Stomach (tissue), 9 donors: Measurements from ENCODE around the gene NAXD. TPM values are rescaled to one million over a fixed set of nuclear protein-coding genes. Genes with fewer than 3 reads are reported as not detected.
A peak's percentile ranks its signal among the peaks of the same experiment; 100 is the strongest.
"Not testable (repeated sequence)": the region's sequence is repeated elsewhere in the genome, so short reads cannot be mapped to it uniquely, and the experiment has no call there.

ENCODE experiments used
- DNase-seq, 2 donors: peaks; one replicate each; pipeline versions ENCODE4 v3.0.0 to v3.0.0-alpha.2; 2013 to 2019
- H3K27ac ChIP-seq, 5 donors: fragments of 200-600 bp in 4 of 5; sonication (generic) in 4 of 5; one replicate each; pipeline ENCODE4 v1.5.1; 2013 to 2019; ENCODE audit warnings: mild to moderate bottlenecking in 1 of 5, moderate library complexity in 1 of 5
- H3K27me3 ChIP-seq, 3 donors: fragments of 200-600 bp; sonication (generic); one replicate each; pipeline ENCODE4 v1.5.1; 2017 to 2019; ENCODE audit warnings: mixed run types in 1 of 3
- H3K36me3 ChIP-seq, 4 donors: fragments of 200-600 bp; sonication (generic); 1 replicate in 3 of 4; 2 replicates in 1 of 4; pipeline ENCODE4 v1.5.1; 2016 to 2019
- H3K4me1 ChIP-seq, 4 donors: fragments of 200-600 bp; sonication (generic); one replicate each; pipeline ENCODE4 v1.5.1; 2016 to 2019
- H3K4me3 ChIP-seq, 4 donors: fragments of 200-600 bp; sonication (generic) in 3 of 4; one replicate each; pipeline ENCODE4 v1.5.1; 2016 to 2019; ENCODE audit warnings: mild to moderate bottlenecking in 1 of 4
- H3K9me3 ChIP-seq, 4 donors: fragments of 200-600 bp; sonication (generic); one replicate each; pipeline ENCODE4 v1.5.1; 2016 to 2019
- CTCF ChIP-seq, 7 experiments: fragments of 450-650 bp in 4 of 7; fragments of 200-600 bp in 3 of 7; sonication (generic) in 3 of 7; IDR thresholded peaks; one replicate each; pipeline ENCODE4 v1.5.1; 2016 to 2019; ENCODE audit warnings: antibody characterized with exemption in 7 of 7, control low read depth in 2 of 7, mild to moderate bottlenecking in 1 of 7
- EP300 ChIP-seq: sonication (generic); formaldehyde crosslinking; IDR thresholded peaks from one replicate; pipeline ENCODE4 v1.6.1; 2017; ENCODE audit warnings: antibody characterized with exemption
- POLR2A ChIP-seq, 4 donors: fragments of 450-650 bp; IDR thresholded peaks; one replicate each; pipeline ENCODE4 v1.6.1; 2016; ENCODE audit warnings: antibody characterized with exemption in 4 of 4, control low read depth in 2 of 4, mild to moderate bottlenecking in 1 of 4, moderate library complexity in 1 of 4
- POLR2AphosphoS5 ChIP-seq, 3 donors: sonication (generic); formaldehyde crosslinking; IDR thresholded peaks; one replicate each; pipeline ENCODE4 v1.6.1; 2016; ENCODE audit warnings: antibody characterized with exemption in 3 of 3
- WGBS, 5 donors: extraction: QIAGEN DNeasy Blood & Tissue Kit in 3 of 5; methylation state at CpG; one replicate each; pipeline versions ENCODE4 v1.1.5 to v1.1.7; 2013 to 2018; 5-methylcytosine and 5-hydroxymethylcytosine counted together
- intact Hi-C: fragments of 100-400 bp; cut with DNase I; formaldehyde crosslinking; loops from one replicate; pipeline ENCODE4 v1.15.1; 2023; ENCODE audit warnings: low total_unique reads
- polyA plus RNA-seq, 3 donors: library from polyadenylated mRNA; stranded (reverse); fragments of 200-250 nt; gene quantifications; one replicate each; pipeline ENCODE4 v1.2.3, GENCODE V29; 2013
- total RNA-seq, 5 donors: library from RNA; depleted of rRNA; stranded (reverse); fragments of >200 nt; gene quantifications; one replicate each; pipeline versions ENCODE4 v1.1.0 to v1.2.3, GENCODE V29; 2014 to 2016
- donor health status: healthy with polysubstance abuse.
- donor health status: Bipolar disorder and iron deficiency.
- donor health status: healthy.

The NAXD gene
- total and polyA plus RNA-seq, 8 donors = 25.7 to 50.7 (median 39.9) TPM

GRCh38 chr13:110657196-110657595 is 41.9 kb downstream of the NAXD start:
- 89 to 96% (median 94%) methylated on average over 7 of the region's 7 CpGs for WGBS, 5 donors
- no peak for DNase-seq
- H3K27ac ChIP-seq = no peak overlapping the region
- peaks cover 5 to 77% (median 68%) of the 10 kb centered on the region in 4 donors for H3K36me3 ChIP-seq
- H3K27me3 ChIP-seq = no peaks in the 10 kb centered on the region
- H3K4me3 ChIP-seq = no peak overlapping the region
- H3K9me3 ChIP-seq = peaks cover 0 to 7% (median 4%) of the 10 kb centered on the region in 4 donors
- TF ChIP-seq CTCF (IDR thresholded peaks at IDR 0.05) = no peak
- TF ChIP-seq POLR2AphosphoS5 (IDR thresholded peaks at IDR 0.05) = no peak
- TF ChIP-seq EP300 = no peak
- no peak for TF ChIP-seq POLR2A (IDR thresholded peaks at IDR 0.05)
- no peaks in the 10 kb centered on the region for H3K4me1 ChIP-seq
- intact Hi-C loops = no loop called here

- H3K9me3 ChIP-seq, intact Hi-C loops, H3K4me1 ChIP-seq, H3K4me3 ChIP-seq, H3K27me3 ChIP-seq, DNase-seq: not testable (repeated sequence)
- WGBS, 5 donors = 72 to 86% (median 83%) methylated on average over 6 of the region's 6 CpGs
- Histone ChIP-seq H3K36me3 (peaks cover 12 to 78% (median 68%) of the 10 kb centered on the region in 4 donors), H3K27ac (peak overlapping the region in 1 of 5 donors; percentile 41)
Observed at GRCh38 chr13:110658218-110658911, 43.0 kb downstream of the NAXD start.

GRCh38 chr13:110661256-110661655 is 45.9 kb downstream of the NAXD start:
- Histone ChIP-seq H3K27ac (no peak overlapping the region), H3K36me3 (peaks cover 21 to 85% (median 78%) of the 10 kb centered on the region in 4 donors), H3K27me3 (no peaks in the 10 kb centered on the region), H3K4me3 (no peak overlapping the region), H3K9me3 (peaks cover 0 to 7% (median 4%) of the 10 kb centered on the region in 4 donors), H3K4me1 (no peaks in the 10 kb centered on the region)
- DNase-seq = no peak
- 91 to 98% (median 96%) methylated on average over 3 of the region's 3 CpGs for WGBS, 5 donors
- no peak for TF ChIP-seq POLR2A (IDR thresholded peaks at IDR 0.05)
- TF ChIP-seq EP300 = no peak
- no peak for TF ChIP-seq CTCF (IDR thresholded peaks at IDR 0.05)
- no peak for TF ChIP-seq POLR2AphosphoS5 (IDR thresholded peaks at IDR 0.05)
- intact Hi-C loops = no loop called here

- Histone ChIP-seq H3K4me3 (no peak overlapping the region), H3K4me1 (no peaks in the 10 kb centered on the region), H3K27ac (no peak overlapping the region), H3K27me3 (no peaks in the 10 kb centered on the region), H3K36me3 (peaks cover 29 to 93% (median 84%) of the 10 kb centered on the region in 4 donors), H3K9me3 (peaks cover 0 to 7% (median 4%) of the 10 kb centered on the region in 4 donors)
- no peak for DNase-seq
- TF ChIP-seq POLR2AphosphoS5 (IDR thresholded peaks at IDR 0.05) = no peak
- TF ChIP-seq CTCF (IDR thresholded peaks at IDR 0.05) = no peak
- no peak for TF ChIP-seq POLR2A (IDR thresholded peaks at IDR 0.05)
- no peak for TF ChIP-seq EP300
- intact Hi-C loops = no loop called here
- 91 to 99% (median 98%) methylated on average over 18 to 25 of the region's 25 CpGs for WGBS, 5 donors
Observed at GRCh38 chr13:110662091-110662490, 46.7 kb downstream of the NAXD start.
